SK-N-SH (cell line): Measurements from ENCODE around the gene TGFA. TPM values are rescaled to one million over a fixed set of nuclear protein-coding genes. Genes with fewer than 3 reads are reported as not detected.

Experiments
- CTCF ChIA-PET: fragments of 300-600, 350-600 bp; formaldehyde crosslinking; extraction: SDS; loops from one replicate; lab custom pipeline; 2021; lab: Yijun Ruan, JAX
- POLR2A ChIA-PET: fragments of 350-600 bp; sonication (Branson Sonifier 250); formaldehyde crosslinking; extraction: SDS; loops from one replicate; lab custom pipeline; 2020; ENCODE audit warnings: antibody characterized with exemption, inconsistent platforms; lab: Yijun Ruan, JAX
- DNase-seq: peaks from one replicate; pipeline ENCODE4 v3.0.0; 2012
- H2AFZ ChIP-seq: fragments of 200-600 bp; sonication (generic); 2 replicates; pipeline ENCODE4 v1.8.1; 2016; ENCODE audit warnings: antibody characterized with exemption, mild to moderate bottlenecking, low read depth
- H3F3A ChIP-seq: fragments of 200-600 bp; sonication (generic); replicated peaks from 2 replicates; pipeline ENCODE3; 2016; ENCODE audit warnings: antibody characterized with exemption, mild to moderate bottlenecking; ENCODE audit not compliant: insufficient read depth
- H3K27ac ChIP-seq, 2 experiments: fragments of 200-500 bp in 1 of 2; fragments of 200-600 bp in 1 of 2; sonication (Bioruptor generic) in 1 of 2; sonication (generic), shearing (Covaris generic) in 1 of 2; 2 replicates each; pipeline versions ENCODE4 v1.5.1 to v1.6.1; 2014 to 2016; ENCODE audit warnings: low read depth in 2 of 2, inconsistent platforms in 1 of 2, low read length in 1 of 2, mild to moderate bottlenecking in 1 of 2, mixed read lengths in 1 of 2
- H3K27me3 ChIP-seq: fragments of 200-600 bp; sonication (generic), shearing (Covaris generic); 2 replicates; pipeline ENCODE4 v1.6.1; 2016; ENCODE audit warnings: mixed run types; ENCODE audit not compliant: insufficient read depth
- H3K36me3 ChIP-seq, 2 experiments: fragments of 200-500 bp in 1 of 2; fragments of 200-600 bp in 1 of 2; sonication (Bioruptor generic) in 1 of 2; sonication (generic) in 1 of 2; replicated peaks in 1 of 2; 2 replicates each; pipeline versions ENCODE3 to v1.5.1; 2014 to 2016; ENCODE audit warnings: low read length in 1 of 2, mild to moderate bottlenecking in 1 of 2; ENCODE audit not compliant: insufficient read depth in 2 of 2, control insufficient read depth in 1 of 2
- H3K4me1 ChIP-seq, 2 experiments: fragments of 200-500 bp in 1 of 2; fragments of 200-600 bp in 1 of 2; sonication (Bioruptor generic) in 1 of 2; sonication (generic), shearing (Covaris generic) in 1 of 2; 2 replicates each; pipeline versions ENCODE4 v1.5.1 to v1.6.1; 2014 to 2016; ENCODE audit warnings: low read depth in 1 of 2, low read length in 1 of 2, mixed run types in 1 of 2; ENCODE audit not compliant: insufficient read depth in 2 of 2, control insufficient read depth in 1 of 2
- H3K4me2 ChIP-seq: fragments of 200-600 bp; sonication (generic), shearing (Covaris generic); 2 replicates; pipeline ENCODE4 v1.6.1; 2017; ENCODE audit warnings: mixed run types
- H3K4me3 ChIP-seq, 2 experiments: fragments of 200-500 bp in 1 of 2; fragments of 200-600 bp in 1 of 2; sonication (Bioruptor generic) in 1 of 2; sonication (generic), shearing (Covaris generic) in 1 of 2; 2 replicates each; pipeline versions ENCODE4 v1.5.1 to v1.8.1; 2014 to 2016; ENCODE audit warnings: low read depth in 2 of 2, inconsistent platforms in 1 of 2, low read length in 1 of 2, mild to moderate bottlenecking in 1 of 2, mixed read lengths in 1 of 2, moderate library complexity in 1 of 2
- H3K79me2 ChIP-seq: fragments of 200-600 bp; sonication (generic); 2 replicates; pipeline ENCODE4 v1.8.1; 2017; ENCODE audit warnings: mild to moderate bottlenecking; ENCODE audit not compliant: insufficient read depth
- H3K9ac ChIP-seq: fragments of 200-600 bp; sonication (generic); 2 replicates; pipeline ENCODE4 v1.6.1; 2017; ENCODE audit warnings: mixed run types
- H3K9me2 ChIP-seq: fragments of 200-600 bp; sonication (generic); 2 replicates; pipeline ENCODE4 v1.6.1; 2017; ENCODE audit warnings: mixed run types
- H3K9me3 ChIP-seq: fragments of 200-600 bp; sonication (generic); 2 replicates; pipeline ENCODE4 v1.6.1; 2017; ENCODE audit warnings: mixed run types, mild to moderate bottlenecking, moderate library complexity
- H4K20me1 ChIP-seq: fragments of 200-600 bp; sonication (generic); 2 replicates; pipeline ENCODE4 v1.6.1; 2017; ENCODE audit warnings: mild to moderate bottlenecking, mixed run types; ENCODE audit not compliant: insufficient read depth
- CHD2 ChIP-seq: fragments of 150-350 bp; IDR thresholded peaks from 2 replicates; pipeline ENCODE4 v1.6.1; 2018; ENCODE audit warnings: low read length; ENCODE audit not compliant: partially characterized antibody
- FOSL2 ChIP-seq: IDR thresholded peaks from 2 replicates; pipeline ENCODE4 v1.4.0; 2012; ENCODE audit warnings: low read depth, mild to moderate bottlenecking, moderate library complexity, borderline replicate concordance
- FOXJ3 ChIP-seq: sonication (generic); formaldehyde crosslinking; IDR thresholded peaks from 2 replicates; pipeline ENCODE4 v1.5.1; 2020; ENCODE audit warnings: mild to moderate bottlenecking, missing genetic modification reagents
- FOXM1 ChIP-seq: IDR thresholded peaks from 2 replicates; pipeline ENCODE4 v1.4.0; 2012; ENCODE audit warnings: low read depth, mild to moderate bottlenecking
- GABPA ChIP-seq: IDR thresholded peaks from 2 replicates; pipeline ENCODE4 v1.4.0; 2012; ENCODE audit warnings: low read depth, mild to moderate bottlenecking
- JUND ChIP-seq: IDR thresholded peaks from 2 replicates; pipeline ENCODE4 v1.4.0; 2012
- MEF2A ChIP-seq: IDR thresholded peaks from 2 replicates; pipeline ENCODE4 v1.4.0; 2012; ENCODE audit warnings: low read depth, borderline replicate concordance
- MXI1 ChIP-seq: IDR thresholded peaks from 2 replicates; pipeline ENCODE4 v1.6.1; 2012; ENCODE audit warnings: mild to moderate bottlenecking, low read depth, low read length, improper control_type of control experiment
- NFIC ChIP-seq: IDR thresholded peaks from 2 replicates; pipeline ENCODE4 v1.4.0; 2012; ENCODE audit warnings: borderline replicate concordance
- NRF1 ChIP-seq: IDR thresholded peaks from 2 replicates; pipeline ENCODE4 v1.6.1; 2012; ENCODE audit warnings: low read depth, mild to moderate bottlenecking, low read length
- POLR2AphosphoS5 ChIP-seq: IDR thresholded peaks from 2 replicates; pipeline ENCODE4 v1.6.1; 2012; ENCODE audit warnings: low read depth, low read length
- RAD21 ChIP-seq: IDR thresholded peaks from 2 replicates; pipeline ENCODE4 v1.6.1; 2012; ENCODE audit warnings: mild to moderate bottlenecking, low read length
- RFX5 ChIP-seq: IDR thresholded peaks from 2 replicates; pipeline ENCODE4 v1.6.1; 2012; ENCODE audit warnings: mild to moderate bottlenecking, improper control_type of control experiment, low read length
- SIN3A ChIP-seq: IDR thresholded peaks from 2 replicates; pipeline ENCODE4 v1.6.1; 2012; ENCODE audit warnings: low read depth, mild to moderate bottlenecking, low read length, moderate library complexity, borderline replicate concordance
- SMC3 ChIP-seq: IDR thresholded peaks from 2 replicates; pipeline ENCODE4 v1.6.1; 2012; ENCODE audit warnings: low read depth, low read length, improper control_type of control experiment
- USF1 ChIP-seq: IDR thresholded peaks from 2 replicates; pipeline ENCODE4 v1.4.0; 2012; ENCODE audit warnings: low read depth, borderline replicate concordance
- USF2 ChIP-seq: fragments of 150-350 bp; IDR thresholded peaks from 2 replicates; pipeline ENCODE4 v1.6.1; 2017; ENCODE audit warnings: antibody characterized with exemption, low read length, low read depth, borderline replicate concordance
- WGBS: methylation state at CpG from one replicate; pipeline ENCODE4 v1.1.6; 2017; ENCODE audit warnings: low lambda C conversion rate; 5-methylcytosine and 5-hydroxymethylcytosine counted together
- polyA plus RNA-seq, 3 experiments: library from polyadenylated mRNA; depleted of rRNA; stranded (reverse); fragments of >200 nt; gene quantifications; 2 replicates each; pipeline ENCODE4 v1.2.3, GENCODE V29; 2012
- TF ChIP-seq, protein P1 (sequence below): IDR thresholded peaks from 2 replicates; pipeline ENCODE4 v1.4.0; 2012; ENCODE audit warnings: low read depth
- TF ChIP-seq, protein P2 (sequence below): IDR thresholded peaks from 2 replicates; pipeline ENCODE4 v1.4.0; 2012; ENCODE audit warnings: low read depth, borderline replicate concordance
- TF ChIP-seq, protein P3 (sequence below): IDR thresholded peaks from 2 replicates; pipeline ENCODE4 v1.6.1; 2012; ENCODE audit warnings: mild to moderate bottlenecking, low read depth, low read length, moderate library complexity

The TGFA gene
- polyA plus RNA-seq, 1 of the 3 experiments (the other 2 are of a cell fraction) = not detected

GRCh38 chr2:70603066-70603465, 49.4 kb upstream of the TGFA start (continued):
- TF ChIP-seq USF1 = no peak
- TF ChIP-seq MXI1 = no peak
- TF ChIP-seq, all 33 proteins: peak for 0

GRCh38 chr2:70598197-70598596, 44.6 kb upstream of the TGFA start:
- ChIA-PET POLR2A (no interaction called here), CTCF (interaction anchor here (0.6 to 1.3 kb wide), 4 partner anchors 19 to 191 kb away, joined by 3 read pairs; no protein-coding TSS in a partner anchor)
- Histone ChIP-seq H3F3A (no peaks in the 10 kb centered on the region), H3K9ac (no peak overlapping the region), H3K27me3 (no peaks in the 10 kb centered on the region), H3K9me2 (no peaks in the 10 kb centered on the region), H3K36me3 (no peaks in the 10 kb centered on the region), H4K20me1 (no peaks in the 10 kb centered on the region), H2AFZ (no peak overlapping the region), H3K79me2 (no peaks in the 10 kb centered on the region), H3K9me3 (no peaks in the 10 kb centered on the region), H3K4me2 (no peak overlapping the region), H3K27ac (no peak overlapping the region), H3K4me3 (no peak overlapping the region), H3K4me1 (peaks cover 0 to 4% of the 10 kb centered on the region in 2 experiments; a peak in 1 of 4 replicates)
- WGBS = 6% methylated on average over 1 of the region's 1 CpG
- no peak for DNase-seq
- TF ChIP-seq SIN3A (no peak), RFX5 (no peak), GABPA (no peak), NFIC (no peak), JUND (no peak), RAD21 (no peak), SMC3 (no peak), MEF2A (no peak), USF1 (no peak), NRF1 (no peak), MXI1 (no peak), FOXM1 (no peak), CHD2 (no peak), USF2 (no peak), FOSL2 (no peak), FOXJ3 (CRISPR knock-in tag) (no peak), POLR2AphosphoS5 (no peak)
- TF ChIP-seq, protein P1, sequence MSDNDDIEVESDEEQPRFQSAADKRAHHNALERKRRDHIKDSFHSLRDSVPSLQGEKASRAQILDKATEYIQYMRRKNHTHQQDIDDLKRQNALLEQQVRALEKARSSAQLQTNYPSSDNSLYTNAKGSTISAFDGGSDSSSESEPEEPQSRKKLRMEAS = no peak
- TF ChIP-seq, protein P2, sequence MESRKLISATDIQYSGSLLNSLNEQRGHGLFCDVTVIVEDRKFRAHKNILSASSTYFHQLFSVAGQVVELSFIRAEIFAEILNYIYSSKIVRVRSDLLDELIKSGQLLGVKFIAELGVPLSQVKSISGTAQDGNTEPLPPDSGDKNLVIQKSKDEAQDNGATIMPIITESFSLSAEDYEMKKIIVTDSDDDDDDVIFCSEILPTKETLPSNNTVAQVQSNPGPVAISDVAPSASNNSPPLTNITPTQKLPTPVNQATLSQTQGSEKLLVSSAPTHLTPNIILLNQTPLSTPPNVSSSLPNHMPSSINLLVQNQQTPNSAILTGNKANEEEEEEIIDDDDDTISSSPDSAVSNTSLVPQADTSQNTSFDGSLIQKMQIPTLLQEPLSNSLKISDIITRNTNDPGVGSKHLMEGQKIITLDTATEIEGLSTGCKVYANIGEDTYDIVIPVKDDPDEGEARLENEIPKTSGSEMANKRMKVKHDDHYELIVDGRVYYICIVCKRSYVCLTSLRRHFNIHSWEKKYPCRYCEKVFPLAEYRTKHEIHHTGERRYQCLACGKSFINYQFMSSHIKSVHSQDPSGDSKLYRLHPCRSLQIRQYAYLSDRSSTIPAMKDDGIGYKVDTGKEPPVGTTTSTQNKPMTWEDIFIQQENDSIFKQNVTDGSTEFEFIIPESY = no peak
- TF ChIP-seq, protein P3, sequence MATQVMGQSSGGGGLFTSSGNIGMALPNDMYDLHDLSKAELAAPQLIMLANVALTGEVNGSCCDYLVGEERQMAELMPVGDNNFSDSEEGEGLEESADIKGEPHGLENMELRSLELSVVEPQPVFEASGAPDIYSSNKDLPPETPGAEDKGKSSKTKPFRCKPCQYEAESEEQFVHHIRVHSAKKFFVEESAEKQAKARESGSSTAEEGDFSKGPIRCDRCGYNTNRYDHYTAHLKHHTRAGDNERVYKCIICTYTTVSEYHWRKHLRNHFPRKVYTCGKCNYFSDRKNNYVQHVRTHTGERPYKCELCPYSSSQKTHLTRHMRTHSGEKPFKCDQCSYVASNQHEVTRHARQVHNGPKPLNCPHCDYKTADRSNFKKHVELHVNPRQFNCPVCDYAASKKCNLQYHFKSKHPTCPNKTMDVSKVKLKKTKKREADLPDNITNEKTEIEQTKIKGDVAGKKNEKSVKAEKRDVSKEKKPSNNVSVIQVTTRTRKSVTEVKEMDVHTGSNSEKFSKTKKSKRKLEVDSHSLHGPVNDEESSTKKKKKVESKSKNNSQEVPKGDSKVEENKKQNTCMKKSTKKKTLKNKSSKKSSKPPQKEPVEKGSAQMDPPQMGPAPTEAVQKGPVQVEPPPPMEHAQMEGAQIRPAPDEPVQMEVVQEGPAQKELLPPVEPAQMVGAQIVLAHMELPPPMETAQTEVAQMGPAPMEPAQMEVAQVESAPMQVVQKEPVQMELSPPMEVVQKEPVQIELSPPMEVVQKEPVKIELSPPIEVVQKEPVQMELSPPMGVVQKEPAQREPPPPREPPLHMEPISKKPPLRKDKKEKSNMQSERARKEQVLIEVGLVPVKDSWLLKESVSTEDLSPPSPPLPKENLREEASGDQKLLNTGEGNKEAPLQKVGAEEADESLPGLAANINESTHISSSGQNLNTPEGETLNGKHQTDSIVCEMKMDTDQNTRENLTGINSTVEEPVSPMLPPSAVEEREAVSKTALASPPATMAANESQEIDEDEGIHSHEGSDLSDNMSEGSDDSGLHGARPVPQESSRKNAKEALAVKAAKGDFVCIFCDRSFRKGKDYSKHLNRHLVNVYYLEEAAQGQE = no peak
